Liver (tissue), 9 donors: ENCODE measurements around the gene OOSP4B. TPM values are rescaled to one million over a fixed set of nuclear protein-coding genes. Genes with fewer than 3 reads are reported as not detected.

Source experiments
- DNase-seq: peaks from one replicate; pipeline ENCODE4 v3.0.0-alpha.2; 2017; ENCODE audit warnings: low spot score
- H3K27ac ChIP-seq, 2 donors: one replicate each; pipeline ENCODE4 v1.7.0; 2013; ENCODE audit warnings: inconsistent platforms in 2 of 2, low read length in 2 of 2, control low read depth in 1 of 2, low read depth in 1 of 2, mild to moderate bottlenecking in 1 of 2
- H3K27me3 ChIP-seq, 4 donors: one replicate each; pipeline versions ENCODE4 v1.6.1 to v1.7.0; 2013; ENCODE audit warnings: low read length in 3 of 4, inconsistent platforms in 1 of 4, mild to moderate bottlenecking in 1 of 4, moderate library complexity in 1 of 4; ENCODE audit not compliant: control insufficient read depth in 4 of 4, insufficient read depth in 4 of 4
- H3K36me3 ChIP-seq, 4 donors: one replicate each; pipeline versions ENCODE4 v1.6.1 to v1.7.0; 2013; ENCODE audit warnings: low read length in 3 of 4, mild to moderate bottlenecking in 3 of 4, low read depth in 1 of 4, moderate library complexity in 1 of 4; ENCODE audit not compliant: control insufficient read depth in 4 of 4, insufficient read depth in 3 of 4
- H3K4me1 ChIP-seq, 4 donors: one replicate each; pipeline versions ENCODE4 v1.6.1 to v1.7.0; 2013; ENCODE audit warnings: low read length in 3 of 4, mild to moderate bottlenecking in 3 of 4, moderate library complexity in 1 of 4; ENCODE audit not compliant: control insufficient read depth in 4 of 4, insufficient read depth in 4 of 4
- H3K4me3 ChIP-seq, 3 donors: one replicate each; pipeline versions ENCODE4 v1.6.1 to v1.7.0; 2013; ENCODE audit warnings: low read length in 3 of 3, control low read depth in 1 of 3, low read depth in 1 of 3, mild to moderate bottlenecking in 1 of 3
- H3K9ac ChIP-seq, 2 donors: one replicate each; pipeline ENCODE4 v1.7.0; 2013; ENCODE audit warnings: low read length in 2 of 2, mild to moderate bottlenecking in 2 of 2, moderate library complexity in 2 of 2, control low read depth in 1 of 2, low read depth in 1 of 2
- H3K9me3 ChIP-seq, 4 donors: one replicate each; pipeline versions ENCODE4 v1.6.1 to v1.7.0; 2013; ENCODE audit warnings: low read length in 3 of 4; ENCODE audit not compliant: control insufficient read depth in 4 of 4
- ATF3 ChIP-seq: IDR thresholded peaks from 2 replicates; pipeline ENCODE4 v1.6.1; 2016; ENCODE audit warnings: antibody characterized with exemption
- EGR1 ChIP-seq, 2 donors: IDR thresholded peaks; 2 replicates each; pipeline ENCODE4 v1.6.1; 2016 to 2018; ENCODE audit warnings: antibody characterized with exemption in 2 of 2, low read depth in 2 of 2
- FOXA1 ChIP-seq: IDR thresholded peaks from 2 replicates; pipeline ENCODE4 v1.6.1; 2016; ENCODE audit warnings: antibody characterized with exemption
- FOXA2 ChIP-seq: IDR thresholded peaks from 2 replicates; pipeline ENCODE4 v1.6.1; 2016; ENCODE audit warnings: antibody characterized with exemption
- GABPA ChIP-seq, 2 donors: IDR thresholded peaks in 1 of 2; conservative IDR thresholded peaks in 1 of 2; 2 replicates each; pipeline ENCODE4 v1.6.1; 2016; ENCODE audit warnings: antibody characterized with exemption in 2 of 2, mild to moderate bottlenecking in 1 of 2, moderate library complexity in 1 of 2
- HNF4A ChIP-seq, 2 donors: conservative IDR thresholded peaks; 2 replicates each; pipeline ENCODE4 v1.6.1; 2016; ENCODE audit warnings: antibody characterized with exemption in 2 of 2, mild to moderate bottlenecking in 2 of 2
- HNF4G ChIP-seq: IDR thresholded peaks from 2 replicates; pipeline ENCODE4 v1.6.1; 2016; ENCODE audit warnings: antibody characterized with exemption
- JUND ChIP-seq, 2 donors: IDR thresholded peaks; 2 replicates each; pipeline ENCODE4 v1.6.1; 2016; ENCODE audit warnings: antibody characterized with exemption in 2 of 2
- NR2F2 ChIP-seq: IDR thresholded peaks from 2 replicates; pipeline ENCODE4 v1.6.1; 2016; ENCODE audit warnings: antibody characterized with exemption
- RAD21 ChIP-seq, 2 donors: IDR thresholded peaks; 2 replicates each; pipeline ENCODE4 v1.6.1; 2016; ENCODE audit warnings: antibody characterized with exemption in 2 of 2, mild to moderate bottlenecking in 2 of 2
- REST ChIP-seq: IDR thresholded peaks from 2 replicates; pipeline ENCODE4 v1.6.1; 2016; ENCODE audit warnings: antibody characterized with exemption, mild to moderate bottlenecking
- RXRA ChIP-seq, 2 donors: IDR thresholded peaks; 2 replicates each; pipeline ENCODE4 v1.6.1; 2017 to 2018; ENCODE audit warnings: antibody characterized with exemption in 2 of 2, mild to moderate bottlenecking in 1 of 2
- SP1 ChIP-seq: IDR thresholded peaks from 2 replicates; pipeline ENCODE4 v1.6.1; 2018; ENCODE audit warnings: antibody characterized with exemption, mild to moderate bottlenecking
- TAF1 ChIP-seq: conservative IDR thresholded peaks from 2 replicates; pipeline ENCODE4 v1.6.1; 2016; ENCODE audit warnings: antibody characterized with exemption, mild to moderate bottlenecking
- WGBS: extraction: QIAGEN DNeasy Blood & Tissue Kit; methylation state at CpG from one replicate; pipeline ENCODE4 v1.1.7; 2013; 5-methylcytosine and 5-hydroxymethylcytosine counted together
- polyA plus RNA-seq, 2 donors: library from polyadenylated mRNA; stranded (reverse) in 1 of 2; unstranded in 1 of 2; fragments of 200-250 nt in 1 of 2; fragments of >200 nt in 1 of 2; fragmentation: Nextera tagmentation in 1 of 2; extraction: Ambion mirVana in 1 of 2; gene quantifications; one replicate each; pipeline versions ENCODE4 v1.2.1 to v1.2.3, GENCODE V29; 2013 to 2015
- total RNA-seq, 2 donors: library from RNA; depleted of rRNA; stranded (reverse); fragments of >200 nt; gene quantifications; one replicate each; pipeline ENCODE4 v1.2.3, GENCODE V29; 2014
- TF ChIP-seq, protein P1 (sequence below): fragments of 150-350 bp; IDR thresholded peaks from 2 replicates; pipeline ENCODE4 v1.5.1; 2017; ENCODE audit warnings: improper control_type of control experiment, low read depth, low read length; ENCODE audit not compliant: missing input control
- TF ChIP-seq, protein P2 (sequence below): IDR thresholded peaks from 2 replicates; pipeline ENCODE4 v1.6.1; 2016; ENCODE audit warnings: antibody characterized with exemption
- TF ChIP-seq, protein P3 (sequence below): IDR thresholded peaks from 2 replicates; pipeline ENCODE4 v1.6.1; 2016; ENCODE audit warnings: antibody characterized with exemption
- donor health status: healthy.
- donor health status: healthy.
- donor health status: healthy.
- donor health status: healthy.
- donor health status: healthy.

Gene OOSP4B
- total and polyA plus RNA-seq, 4 donors: not detected

DNA sequence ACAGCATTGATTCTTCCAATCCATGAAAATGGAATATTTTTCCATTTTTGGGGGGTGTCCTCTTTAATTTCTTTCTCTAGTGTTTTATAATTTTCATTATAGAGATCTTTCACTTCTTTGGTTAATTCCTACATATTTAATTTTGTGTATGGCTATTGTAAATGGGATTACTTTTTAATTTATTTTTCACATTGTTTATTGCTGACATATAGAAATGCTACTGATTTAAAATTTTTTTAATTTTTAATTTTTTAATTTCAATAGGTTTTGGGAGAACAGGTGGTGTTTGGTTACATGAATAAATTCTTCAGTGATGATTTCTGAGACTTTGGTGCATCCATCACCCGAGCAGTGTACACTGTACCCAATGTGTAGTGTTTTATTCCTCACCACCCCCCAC, 26.6 kb upstream of the OOSP4B start:
- Histone ChIP-seq H3K9me3 (peaks cover 0 to 4% (median under 1%) of the 10 kb centered on the region in 4 donors), H3K27me3 (no peaks in the 10 kb centered on the region), H3K4me3 (no peak overlapping the region), H3K4me1 (no peaks in the 10 kb centered on the region), H3K9ac (no peak overlapping the region), H3K27ac (no peak overlapping the region), H3K36me3 (no peaks in the 10 kb centered on the region)
- 59% methylated on average over 1 of the region's 1 CpG for WGBS
- DNase-seq: no peak
- TF ChIP-seq NR2F2: no peak
- TF ChIP-seq ATF3: no peak
- TF ChIP-seq, protein P1, sequence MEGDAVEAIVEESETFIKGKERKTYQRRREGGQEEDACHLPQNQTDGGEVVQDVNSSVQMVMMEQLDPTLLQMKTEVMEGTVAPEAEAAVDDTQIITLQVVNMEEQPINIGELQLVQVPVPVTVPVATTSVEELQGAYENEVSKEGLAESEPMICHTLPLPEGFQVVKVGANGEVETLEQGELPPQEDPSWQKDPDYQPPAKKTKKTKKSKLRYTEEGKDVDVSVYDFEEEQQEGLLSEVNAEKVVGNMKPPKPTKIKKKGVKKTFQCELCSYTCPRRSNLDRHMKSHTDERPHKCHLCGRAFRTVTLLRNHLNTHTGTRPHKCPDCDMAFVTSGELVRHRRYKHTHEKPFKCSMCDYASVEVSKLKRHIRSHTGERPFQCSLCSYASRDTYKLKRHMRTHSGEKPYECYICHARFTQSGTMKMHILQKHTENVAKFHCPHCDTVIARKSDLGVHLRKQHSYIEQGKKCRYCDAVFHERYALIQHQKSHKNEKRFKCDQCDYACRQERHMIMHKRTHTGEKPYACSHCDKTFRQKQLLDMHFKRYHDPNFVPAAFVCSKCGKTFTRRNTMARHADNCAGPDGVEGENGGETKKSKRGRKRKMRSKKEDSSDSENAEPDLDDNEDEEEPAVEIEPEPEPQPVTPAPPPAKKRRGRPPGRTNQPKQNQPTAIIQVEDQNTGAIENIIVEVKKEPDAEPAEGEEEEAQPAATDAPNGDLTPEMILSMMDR: no peak
- TF ChIP-seq FOXA2: no peak
- no peak for TF ChIP-seq GABPA (IDR thresholded peaks at IDR 0.05 in 1 of 2, conservative IDR thresholded peaks at IDR 0.05 in 1 of 2)
- no peak for TF ChIP-seq TAF1
- TF ChIP-seq RXRA (IDR thresholded peaks at IDR 0.05): no peak
- TF ChIP-seq EGR1 (IDR thresholded peaks at IDR 0.05; ENCODE audit: low read depth in 2 of 2): no peak

GRCh38 chr11:59992425-59992824, 24.6 kb upstream of the OOSP4B start:
- TF ChIP-seq FOXA1: no peak
- TF ChIP-seq HNF4A (conservative IDR thresholded peaks at IDR 0.05): no peak
- no peak for TF ChIP-seq TAF1
- H3K4me3 ChIP-seq: no peak overlapping the region
- WGBS: 56% methylated on average over 5 of the region's 5 CpGs

GRCh38 chr11:59997800-59998199, 19.2 kb upstream of the OOSP4B start:
- 76% methylated on average over 2 of the region's 2 CpGs for whole genome bisulfite sequencing
- no peak overlapping the region for H3K27ac ChIP-seq
- no peak for DNase-seq
- peaks cover 3 to 12% (median 5%) of the 10 kb centered on the region in 4 donors for H3K9me3 ChIP-seq
- no peaks in the 10 kb centered on the region for H3K4me1 ChIP-seq
- no peak overlapping the region for H3K9ac ChIP-seq
- H3K36me3 ChIP-seq: no peaks in the 10 kb centered on the region
- H3K4me3 ChIP-seq: no peak overlapping the region
- no peaks in the 10 kb centered on the region for H3K27me3 ChIP-seq
- no peak for TF ChIP-seq RAD21 (IDR thresholded peaks at IDR 0.05)
- TF ChIP-seq FOXA1: no peak
- no peak for TF ChIP-seq HNF4G
- no peak for TF ChIP-seq EGR1 (IDR thresholded peaks at IDR 0.05; ENCODE audit: low read depth in 2 of 2)
- no peak for TF ChIP-seq TAF1
- TF ChIP-seq GABPA (IDR thresholded peaks at IDR 0.05 in 1 of 2, conservative IDR thresholded peaks at IDR 0.05 in 1 of 2): no peak
- no peak for TF ChIP-seq HNF4A (conservative IDR thresholded peaks at IDR 0.05)
- TF ChIP-seq RXRA (IDR thresholded peaks at IDR 0.05): no peak
- TF ChIP-seq NR2F2: no peak
- TF ChIP-seq, protein P2, sequence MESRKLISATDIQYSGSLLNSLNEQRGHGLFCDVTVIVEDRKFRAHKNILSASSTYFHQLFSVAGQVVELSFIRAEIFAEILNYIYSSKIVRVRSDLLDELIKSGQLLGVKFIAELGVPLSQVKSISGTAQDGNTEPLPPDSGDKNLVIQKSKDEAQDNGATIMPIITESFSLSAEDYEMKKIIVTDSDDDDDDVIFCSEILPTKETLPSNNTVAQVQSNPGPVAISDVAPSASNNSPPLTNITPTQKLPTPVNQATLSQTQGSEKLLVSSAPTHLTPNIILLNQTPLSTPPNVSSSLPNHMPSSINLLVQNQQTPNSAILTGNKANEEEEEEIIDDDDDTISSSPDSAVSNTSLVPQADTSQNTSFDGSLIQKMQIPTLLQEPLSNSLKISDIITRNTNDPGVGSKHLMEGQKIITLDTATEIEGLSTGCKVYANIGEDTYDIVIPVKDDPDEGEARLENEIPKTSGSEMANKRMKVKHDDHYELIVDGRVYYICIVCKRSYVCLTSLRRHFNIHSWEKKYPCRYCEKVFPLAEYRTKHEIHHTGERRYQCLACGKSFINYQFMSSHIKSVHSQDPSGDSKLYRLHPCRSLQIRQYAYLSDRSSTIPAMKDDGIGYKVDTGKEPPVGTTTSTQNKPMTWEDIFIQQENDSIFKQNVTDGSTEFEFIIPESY: no peak
- TF ChIP-seq, protein P1: no peak
- no peak for TF ChIP-seq SP1
- TF ChIP-seq JUND (IDR thresholded peaks at IDR 0.05): no peak
- TF ChIP-seq, protein P3, sequence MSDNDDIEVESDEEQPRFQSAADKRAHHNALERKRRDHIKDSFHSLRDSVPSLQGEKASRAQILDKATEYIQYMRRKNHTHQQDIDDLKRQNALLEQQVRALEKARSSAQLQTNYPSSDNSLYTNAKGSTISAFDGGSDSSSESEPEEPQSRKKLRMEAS: no peak
- TF ChIP-seq REST: no peak
- no peak for TF ChIP-seq ATF3
- TF ChIP-seq FOXA2: no peak

More at GRCh38 chr11:59992425-59992824, 24.6 kb upstream of the OOSP4B start:
- no peak overlapping the region for H3K27ac ChIP-seq
- no peak overlapping the region for H3K9ac ChIP-seq
- H3K9me3 ChIP-seq: peaks cover 0 to 4% (median under 1%) of the 10 kb centered on the region in 4 donors
- DNase-seq: no peak
- no peaks in the 10 kb centered on the region for H3K27me3 ChIP-seq
- no peaks in the 10 kb centered on the region for H3K36me3 ChIP-seq
- no peaks in the 10 kb centered on the region for H3K4me1 ChIP-seq
